T-helper 2 cell treated with Interferon-gamma antibody and Interleukin-4, amounts not matched to agents 5 μg/mL and 100 μg/mL, for 36 hours (primary cell): ENCODE data around the gene CTNND2.

Experiments used
- DNase-seq: peaks from one replicate; pipeline ENCODE4 v3.0.0; 2021; ENCODE audit warnings: low spot score
- H3K27ac Mint-ChIP-seq: one replicate; pipeline ENCODE4 v1.8.0; 2021; ENCODE audit warnings: mild to moderate bottlenecking, mixed read lengths
- H3K27me3 Mint-ChIP-seq: one replicate; pipeline ENCODE4 v1.8.0; 2021; ENCODE audit warnings: low read depth, mixed read lengths
- H3K36me3 Mint-ChIP-seq: one replicate; pipeline ENCODE4 v1.8.0; 2021; ENCODE audit warnings: low read depth, mixed read lengths
- H3K4me1 Mint-ChIP-seq: one replicate; pipeline ENCODE4 v1.8.0; 2021; ENCODE audit warnings: low read depth, mixed read lengths
- H3K4me3 Mint-ChIP-seq: one replicate; pipeline ENCODE4 v1.8.0; 2022; ENCODE audit warnings: mild to moderate bottlenecking, moderate library complexity, mixed read lengths
- H3K9me3 Mint-ChIP-seq: one replicate; pipeline ENCODE4 v1.8.0; 2021; ENCODE audit warnings: mixed read lengths

The CTNND2 gene

DNA sequence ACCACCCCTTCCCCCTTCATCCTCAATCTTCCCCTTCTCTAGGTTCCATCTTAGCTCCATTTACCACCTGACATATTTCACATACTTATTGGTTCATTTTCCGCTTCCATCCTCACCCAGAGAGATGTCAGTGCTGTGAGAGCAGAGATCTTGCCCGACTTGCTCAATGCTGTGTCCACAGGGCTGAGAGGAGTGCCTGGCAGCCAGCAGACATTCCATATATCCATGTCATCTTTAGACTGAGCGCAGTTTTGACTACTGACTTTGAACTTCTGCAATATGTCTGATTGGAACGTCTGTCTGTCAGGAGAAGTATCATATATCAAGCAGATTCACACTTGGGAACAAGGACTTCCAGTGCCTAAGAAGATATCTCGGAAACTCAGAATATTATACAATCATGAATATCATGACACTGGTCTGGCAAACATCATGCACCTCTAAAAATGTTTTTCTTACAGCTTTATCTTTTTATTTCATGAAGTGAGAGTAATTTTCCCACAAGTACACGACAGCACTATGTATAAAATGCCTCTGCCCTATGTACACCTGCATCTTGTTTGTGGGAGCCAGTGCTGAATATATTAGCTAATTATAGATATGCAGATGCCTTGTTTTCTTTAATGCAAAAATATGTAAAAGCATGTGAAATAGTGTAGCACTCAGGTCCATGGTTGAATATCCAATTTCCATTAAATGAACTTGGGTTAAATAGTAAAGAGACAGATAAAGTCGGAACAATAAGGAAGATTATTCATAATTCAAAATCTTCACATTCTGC is 689.2 kb downstream of the CTNND2 start:
- Mint-ChIP-seq H3K27me3 (no peaks in the 10 kb centered on the region), H3K27ac (no peak overlapping the region), H3K4me1 (no peaks in the 10 kb centered on the region), H3K4me3 (no peak overlapping the region), H3K9me3 (no peaks in the 10 kb centered on the region), H3K36me3 (no peaks in the 10 kb centered on the region)
- DNase-seq, result no peak

DNA sequence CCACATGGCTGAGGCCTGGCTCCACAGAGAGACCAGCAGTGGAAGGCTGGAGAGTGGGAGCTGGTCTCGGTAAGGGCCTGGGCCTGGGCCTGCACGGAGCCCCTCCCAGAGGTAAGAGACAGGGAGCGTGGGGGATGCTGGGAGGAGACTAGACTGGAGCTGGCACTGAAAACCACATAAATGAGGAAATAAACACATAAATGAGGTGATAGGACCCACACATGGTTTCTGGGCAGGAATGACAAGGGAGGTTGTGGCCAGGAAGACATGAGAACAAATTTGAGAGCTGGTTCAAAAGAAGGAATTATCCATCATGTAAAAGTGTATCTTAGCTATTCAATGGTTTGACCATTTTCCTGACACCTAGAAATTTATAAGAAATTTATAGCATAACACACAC is 691.5 kb downstream of the CTNND2 start:
- Mint-ChIP-seq H3K27me3 (no peaks in the 10 kb centered on the region), H3K36me3 (no peaks in the 10 kb centered on the region)

GRCh38 chr5:11197726-11198125 is 706.5 kb downstream of the CTNND2 start:
- no peak for DNase-seq
- no peaks in the 10 kb centered on the region for H3K36me3 Mint-ChIP-seq
- no peak overlapping the region for H3K27ac Mint-ChIP-seq
- H3K4me3 Mint-ChIP-seq, result no peak overlapping the region
- no peaks in the 10 kb centered on the region for H3K27me3 Mint-ChIP-seq
- H3K9me3 Mint-ChIP-seq, result no peaks in the 10 kb centered on the region
- no peaks in the 10 kb centered on the region for H3K4me1 Mint-ChIP-seq

More for the DNA sequence above, 691.5 kb downstream of the CTNND2 start:
- Mint-ChIP-seq H3K4me3 (no peak overlapping the region), H3K9me3 (no peaks in the 10 kb centered on the region), H3K4me1 (no peaks in the 10 kb centered on the region), H3K27ac (no peak overlapping the region)
- no peak for DNase-seq

DNA sequence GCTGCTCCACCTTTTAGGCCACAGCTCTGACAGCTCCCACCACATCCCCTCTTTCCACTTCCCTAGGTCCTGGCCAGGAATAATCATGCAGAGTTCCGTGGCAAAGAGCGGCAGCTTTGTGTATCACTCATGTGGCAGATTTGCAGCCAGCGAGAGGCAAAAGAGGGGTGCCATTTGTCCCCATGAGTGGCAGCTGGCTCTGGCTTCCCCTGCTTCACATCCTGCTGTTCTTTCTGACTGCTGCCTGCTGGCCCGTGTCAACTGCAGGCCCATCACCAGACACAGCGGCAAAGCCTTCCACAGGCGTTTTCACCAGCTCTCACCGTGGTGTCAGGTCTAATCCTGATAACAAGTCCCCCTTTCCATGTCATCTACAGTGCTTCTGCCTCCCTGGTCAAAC is 712.6 kb downstream of the CTNND2 start:
- no peaks in the 10 kb centered on the region for H3K27me3 Mint-ChIP-seq
- H3K4me1 Mint-ChIP-seq, result no peaks in the 10 kb centered on the region
- no peak overlapping the region for H3K4me3 Mint-ChIP-seq
- no peak for DNase-seq
- no peaks in the 10 kb centered on the region for H3K36me3 Mint-ChIP-seq
- H3K27ac Mint-ChIP-seq, result no peak overlapping the region
- no peaks in the 10 kb centered on the region for H3K9me3 Mint-ChIP-seq

GRCh38 chr5:11182441-11183080 is 721.7 kb downstream of the CTNND2 start:
- DNase-seq, result no peak
- Mint-ChIP-seq H3K27ac (no peak overlapping the region), H3K9me3 (no peaks in the 10 kb centered on the region), H3K27me3 (no peaks in the 10 kb centered on the region), H3K36me3 (no peaks in the 10 kb centered on the region), H3K4me1 (no peaks in the 10 kb centered on the region), H3K4me3 (no peak overlapping the region)

DNA sequence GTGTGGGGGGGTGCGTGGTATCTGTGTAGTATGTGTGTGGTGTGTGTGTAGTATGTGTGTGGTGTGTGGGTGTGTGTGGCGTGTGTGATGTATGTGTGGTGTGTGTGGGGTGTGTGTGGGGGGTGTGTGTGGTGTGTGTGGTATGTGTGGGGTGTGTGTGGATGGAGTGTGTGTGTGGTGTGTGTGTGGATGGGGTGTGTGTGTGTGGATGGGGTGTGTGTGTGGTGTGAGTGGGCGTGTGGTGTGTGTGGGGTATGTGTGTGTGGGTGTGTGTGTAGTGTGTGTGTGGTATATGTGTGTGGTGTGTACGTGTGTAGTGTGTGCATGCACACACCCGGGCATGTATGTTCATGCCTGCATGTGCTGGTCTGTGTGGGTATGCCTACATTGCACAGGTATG is 722.3 kb downstream of the CTNND2 start:
- Mint-ChIP-seq H3K27me3 (no peaks in the 10 kb centered on the region), H3K4me3 (no peak overlapping the region), H3K36me3 (no peaks in the 10 kb centered on the region), H3K9me3 (no peaks in the 10 kb centered on the region), H3K27ac (no peak overlapping the region), H3K4me1 (no peaks in the 10 kb centered on the region)
- DNase-seq, result no peak

DNA sequence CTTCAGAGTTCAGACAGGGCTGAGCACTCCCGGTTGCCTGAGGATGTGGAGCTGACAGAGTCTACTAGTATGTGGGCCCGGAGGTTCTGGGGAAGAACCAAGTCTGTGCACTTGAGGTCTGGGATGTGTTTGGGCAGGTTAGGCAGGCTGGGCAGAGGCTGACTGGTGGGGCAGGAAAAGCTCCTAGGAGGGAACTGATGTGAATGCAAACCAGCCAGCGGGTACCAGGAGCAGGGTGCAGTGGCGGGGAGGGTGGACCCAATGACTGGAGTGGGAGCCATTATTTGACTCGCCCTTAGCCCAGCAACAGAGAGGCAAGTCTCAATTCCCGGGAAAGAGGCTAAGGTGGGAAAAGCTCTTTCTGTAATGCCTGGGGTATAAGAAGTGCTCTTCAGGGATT is 723.4 kb downstream of the CTNND2 start:
- DNase-seq, result no peak
- Mint-ChIP-seq H3K27ac (no peak overlapping the region), H3K4me3 (no peak overlapping the region), H3K36me3 (no peaks in the 10 kb centered on the region), H3K27me3 (no peaks in the 10 kb centered on the region), H3K9me3 (no peaks in the 10 kb centered on the region), H3K4me1 (no peaks in the 10 kb centered on the region)

DNA sequence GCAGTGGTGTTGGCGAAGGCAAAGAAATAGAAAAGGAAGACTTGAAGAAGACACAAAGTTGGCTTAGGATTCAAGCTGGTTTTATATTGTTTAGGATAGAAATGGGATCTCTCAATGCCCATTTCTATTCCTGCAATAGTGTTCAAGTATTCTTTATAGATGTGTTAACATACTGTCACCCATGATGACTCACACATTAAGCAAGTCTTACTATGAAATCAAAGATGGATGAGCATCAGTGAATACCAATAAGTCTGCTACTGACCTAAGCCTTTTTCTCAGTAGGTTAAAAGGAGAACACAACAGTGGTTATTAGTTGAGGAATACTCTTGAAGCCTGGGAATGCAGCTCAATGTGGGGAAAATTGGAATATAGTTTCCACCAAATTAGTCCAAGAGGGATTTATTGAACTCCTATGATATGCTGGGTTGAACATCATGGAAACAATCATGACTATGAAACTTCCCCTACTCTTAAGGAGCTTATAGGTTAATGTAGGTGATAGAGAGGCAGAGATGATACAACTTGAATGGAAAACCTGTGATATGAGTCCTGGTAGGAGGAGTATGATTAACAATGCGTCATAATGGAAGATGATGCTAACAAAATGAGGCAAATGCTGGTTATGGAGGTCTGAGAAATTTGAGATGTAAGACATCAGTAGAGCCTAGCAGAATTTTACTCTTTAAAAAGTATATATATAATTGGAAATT is 726.1 kb downstream of the CTNND2 start:
- no peak for DNase-seq
- no peaks in the 10 kb centered on the region for H3K36me3 Mint-ChIP-seq
- no peak overlapping the region for H3K27ac Mint-ChIP-seq
- no peak overlapping the region for H3K4me3 Mint-ChIP-seq
- H3K4me1 Mint-ChIP-seq, result no peaks in the 10 kb centered on the region
- H3K27me3 Mint-ChIP-seq, result no peaks in the 10 kb centered on the region
- no peaks in the 10 kb centered on the region for H3K9me3 Mint-ChIP-seq

DNA sequence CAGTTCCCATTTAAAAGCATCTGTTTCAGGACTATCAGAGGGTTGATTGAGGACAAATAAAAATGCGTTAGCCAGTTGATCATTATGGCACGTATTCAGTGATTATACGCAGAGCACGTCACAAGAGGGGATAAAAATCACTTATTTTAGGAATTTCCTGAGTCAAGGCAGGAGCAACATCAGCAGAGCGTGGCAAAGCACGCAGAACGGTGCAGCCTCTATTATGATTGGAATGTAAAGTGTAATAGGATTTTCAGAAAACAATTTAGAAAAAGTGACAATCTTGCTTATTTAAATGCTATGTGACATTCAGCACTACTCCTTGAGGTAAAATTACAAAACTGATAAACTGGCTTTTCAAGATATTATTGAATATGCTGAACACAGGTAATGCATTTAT is 729.7 kb downstream of the CTNND2 start:
- Mint-ChIP-seq H3K9me3 (no peaks in the 10 kb centered on the region), H3K27ac (no peak overlapping the region), H3K4me3 (no peak overlapping the region), H3K27me3 (no peaks in the 10 kb centered on the region), H3K36me3 (no peaks in the 10 kb centered on the region), H3K4me1 (peaks cover 2% of the 10 kb centered on the region)
- DNase-seq, result no peak

DNA sequence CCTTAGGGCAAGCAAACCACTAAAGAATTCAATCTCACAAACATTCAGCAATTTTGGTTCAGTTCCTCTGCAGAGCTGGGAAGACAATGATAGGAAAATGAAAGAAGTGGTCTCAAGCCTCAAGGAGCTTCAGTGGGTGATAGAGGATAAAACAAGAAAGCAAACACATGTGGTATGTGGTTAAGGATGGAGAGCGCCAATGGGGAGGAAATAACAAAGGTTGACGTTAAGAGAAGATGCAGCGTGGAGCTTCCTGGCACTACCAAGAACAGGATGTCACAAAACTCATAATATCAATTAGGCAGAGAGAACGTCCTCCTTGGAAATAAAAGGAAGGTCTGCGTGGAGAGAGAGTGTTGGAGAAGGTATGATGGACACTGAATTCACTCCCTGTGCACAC is 731.8 kb downstream of the CTNND2 start:
- Mint-ChIP-seq H3K9me3 (no peaks in the 10 kb centered on the region), H3K4me3 (no peak overlapping the region), H3K4me1 (peaks cover 2% of the 10 kb centered on the region), H3K36me3 (no peaks in the 10 kb centered on the region), H3K27ac (no peak overlapping the region), H3K27me3 (no peaks in the 10 kb centered on the region)
- DNase-seq, result no peak

GRCh38 chr5:11171236-11171635 is 733.0 kb downstream of the CTNND2 start:
- no peaks in the 10 kb centered on the region for H3K36me3 Mint-ChIP-seq
- H3K4me3 Mint-ChIP-seq, result no peak overlapping the region
- H3K27me3 Mint-ChIP-seq, result no peaks in the 10 kb centered on the region
- H3K9me3 Mint-ChIP-seq, result no peaks in the 10 kb centered on the region
- peaks cover 2% of the 10 kb centered on the region for H3K4me1 Mint-ChIP-seq
- H3K27ac Mint-ChIP-seq, result no peak overlapping the region
- no peak for DNase-seq

GRCh38 chr5:11166923-11167322 is 737.3 kb downstream of the CTNND2 start:
- Mint-ChIP-seq H3K4me1 (no peaks in the 10 kb centered on the region), H3K27me3 (no peaks in the 10 kb centered on the region), H3K4me3 (no peak overlapping the region), H3K9me3 (no peaks in the 10 kb centered on the region), H3K27ac (no peak overlapping the region), H3K36me3 (no peaks in the 10 kb centered on the region)
- DNase-seq, result no peak

DNA sequence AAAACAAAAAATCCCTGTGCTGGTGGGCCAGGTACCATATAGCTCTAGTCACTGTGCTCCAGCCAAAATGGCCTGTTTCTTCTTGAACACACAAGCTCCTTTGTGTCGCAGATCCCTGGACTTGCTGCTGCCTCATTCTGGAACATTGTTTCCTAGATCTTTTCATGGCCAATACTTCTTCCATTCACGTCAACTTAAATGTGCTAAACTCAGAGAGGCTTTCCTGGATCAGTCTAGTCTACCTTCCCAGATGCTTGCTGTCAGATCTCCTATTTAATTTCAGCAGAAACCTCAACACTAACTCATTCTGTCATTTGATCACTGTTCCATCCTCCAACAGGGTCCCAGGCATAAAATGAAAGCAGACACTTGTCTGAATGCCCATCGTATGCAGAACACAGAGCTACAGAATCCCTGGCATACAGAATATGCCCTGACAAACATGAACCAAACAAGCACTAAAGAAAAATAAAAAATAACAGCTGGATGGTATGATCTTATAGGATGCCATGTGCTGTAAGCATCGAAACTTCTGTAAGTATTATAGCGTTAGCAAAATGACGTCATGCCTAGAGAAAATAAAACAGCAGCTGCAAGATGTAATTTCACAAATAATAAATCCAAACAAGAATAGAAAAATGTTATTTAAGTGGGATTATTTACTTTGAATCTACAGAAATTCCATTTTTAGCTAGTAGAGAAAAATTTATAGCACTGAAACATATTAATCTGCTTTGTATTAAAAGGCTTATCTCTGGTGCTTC is 739.5 kb downstream of the CTNND2 start:
- H3K4me1 Mint-ChIP-seq, result no peaks in the 10 kb centered on the region
- no peaks in the 10 kb centered on the region for H3K27me3 Mint-ChIP-seq
- DNase-seq, result no peak
- no peak overlapping the region for H3K27ac Mint-ChIP-seq
- H3K36me3 Mint-ChIP-seq, result no peaks in the 10 kb centered on the region
- no peak overlapping the region for H3K4me3 Mint-ChIP-seq
- no peaks in the 10 kb centered on the region for H3K9me3 Mint-ChIP-seq

- DNase-seq, result no peak
- Mint-ChIP-seq H3K4me3 (no peak overlapping the region), H3K4me1 (no peaks in the 10 kb centered on the region), H3K27me3 (no peaks in the 10 kb centered on the region), H3K36me3 (no peaks in the 10 kb centered on the region), H3K9me3 (no peaks in the 10 kb centered on the region), H3K27ac (no peak overlapping the region)
These were observed 747.1 kb downstream of the CTNND2 start for GRCh38 chr5:11157132-11157531.
